ENCODE measurements around the gene CEP128.
"Not testable (repeated sequence)": the region's sequence is repeated elsewhere in the genome, so short reads cannot be mapped to it uniquely, and the experiment has no call there.

CEP128 gene

DNA sequence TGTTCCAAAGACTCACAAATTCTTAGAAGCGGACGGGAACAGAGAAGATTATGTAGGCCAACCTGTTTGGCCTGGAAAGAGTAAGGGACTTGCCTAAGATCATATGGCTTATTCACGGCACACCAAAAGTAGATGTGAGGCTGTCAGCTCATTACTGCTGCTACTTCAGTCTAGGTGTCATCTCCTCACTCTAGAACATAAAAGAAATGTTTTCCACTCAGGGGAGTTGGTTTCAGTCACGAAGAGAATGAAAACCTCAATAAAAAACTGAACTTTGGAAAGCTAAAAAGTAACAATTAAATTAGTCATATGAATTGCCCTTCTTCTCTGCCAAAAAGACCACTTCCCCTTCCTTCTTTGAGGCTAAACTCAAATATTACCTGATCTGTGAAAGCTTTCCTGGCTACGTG is 658 bp upstream of the CEP128 start:
- Mint-ChIP-seq H3K4me3 (peak overlapping the region; percentile 86), H3K27ac (peak overlapping the region; percentile 82), H3K36me3 (ENCODE audit: low read depth) (peaks cover 6% of the 10 kb centered on the region), H3K9me3 (no peaks in the 10 kb centered on the region), H3K4me1 (ENCODE audit: low read depth) (peaks cover 21% of the 10 kb centered on the region), H3K27me3 (no peaks in the 10 kb centered on the region)
- intact Hi-C loops (cut with micrococcal nuclease): no loop called here

- H3K4me1 Mint-ChIP-seq (ENCODE audit: low read depth): peaks cover 21% of the 10 kb centered on the region
- peaks cover 12% of the 10 kb centered on the region for H3K36me3 Mint-ChIP-seq (ENCODE audit: low read depth)
- H3K4me3 Mint-ChIP-seq: no peak overlapping the region
- intact Hi-C loops (cut with micrococcal nuclease): no loop called here
- H3K27ac Mint-ChIP-seq: no peak overlapping the region
- H3K9me3 Mint-ChIP-seq: no peaks in the 10 kb centered on the region
- no peaks in the 10 kb centered on the region for H3K27me3 Mint-ChIP-seq
Observed at GRCh38 chr14:80940146-80940545, 1.4 kb downstream of the CEP128 start.

DNA sequence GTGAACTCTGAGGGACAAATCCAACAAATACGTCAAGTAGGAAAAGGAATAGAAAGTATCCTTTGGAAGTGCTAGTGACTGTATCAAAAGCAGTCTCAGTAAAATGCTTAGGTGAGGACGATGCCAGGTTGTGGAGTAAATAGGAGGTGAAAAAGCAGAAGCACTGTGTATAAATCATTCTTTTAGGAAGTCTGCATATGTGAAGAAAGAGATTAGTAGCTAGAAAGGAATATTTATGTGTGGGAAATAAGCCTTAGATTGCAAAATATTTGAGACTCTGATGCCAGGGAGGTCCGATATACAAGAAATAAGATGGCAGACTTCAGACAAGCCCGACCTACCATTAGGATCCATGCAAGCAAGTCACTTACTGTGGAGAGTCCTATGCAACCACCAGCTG is 7.9 kb downstream of the CEP128 start:
- no peak overlapping the region for H3K4me3 Mint-ChIP-seq
- peaks cover 1% of the 10 kb centered on the region for H3K9me3 Mint-ChIP-seq
- H3K4me1 Mint-ChIP-seq (ENCODE audit: low read depth): peaks cover 41% of the 10 kb centered on the region
- H3K27ac Mint-ChIP-seq: no peak overlapping the region
- no peaks in the 10 kb centered on the region for H3K27me3 Mint-ChIP-seq
- peaks cover 13% of the 10 kb centered on the region for H3K36me3 Mint-ChIP-seq (ENCODE audit: low read depth)
- intact Hi-C loops (cut with micrococcal nuclease): no loop called here

GRCh38 chr14:80933282-80933681 is 8.3 kb downstream of the CEP128 start:
- Mint-ChIP-seq H3K27ac (no peak overlapping the region), H3K36me3 (ENCODE audit: low read depth) (peaks cover 17% of the 10 kb centered on the region), H3K4me3 (no peak overlapping the region), H3K4me1 (ENCODE audit: low read depth) (peaks cover 45% of the 10 kb centered on the region), H3K27me3 (no peaks in the 10 kb centered on the region), H3K9me3 (peaks cover 5% of the 10 kb centered on the region)
- intact Hi-C loops (cut with micrococcal nuclease): no loop called here

- Mint-ChIP-seq H3K27me3 (no peaks in the 10 kb centered on the region), H3K4me1 (ENCODE audit: low read depth) (peaks cover 57% of the 10 kb centered on the region), H3K27ac (no peak overlapping the region), H3K9me3 (peaks cover 8% of the 10 kb centered on the region), H3K36me3 (ENCODE audit: low read depth) (peaks cover 13% of the 10 kb centered on the region), H3K4me3 (no peak overlapping the region)
- intact Hi-C loops (cut with micrococcal nuclease): no loop called here
Observed at GRCh38 chr14:80930836-80931389, 10.6 kb downstream of the CEP128 start.

GRCh38 chr14:80930095-80930494 is 11.4 kb downstream of the CEP128 start:
- Mint-ChIP-seq H3K27me3 (no peaks in the 10 kb centered on the region), H3K27ac (no peak overlapping the region), H3K36me3 (ENCODE audit: low read depth) (peaks cover 12% of the 10 kb centered on the region), H3K4me3 (no peak overlapping the region), H3K4me1 (ENCODE audit: low read depth) (peaks cover 61% of the 10 kb centered on the region), H3K9me3 (peaks cover 8% of the 10 kb centered on the region)
- intact Hi-C loops (cut with micrococcal nuclease): no loop called here

- H3K36me3 Mint-ChIP-seq (ENCODE audit: low read depth): peaks cover 12% of the 10 kb centered on the region
- H3K9me3 Mint-ChIP-seq: peaks cover 8% of the 10 kb centered on the region
- intact Hi-C loops (cut with micrococcal nuclease): no loop called here
- H3K4me1 Mint-ChIP-seq (ENCODE audit: low read depth): peaks cover 46% of the 10 kb centered on the region
- no peaks in the 10 kb centered on the region for H3K27me3 Mint-ChIP-seq
- no peak overlapping the region for H3K27ac Mint-ChIP-seq
- no peak overlapping the region for H3K4me3 Mint-ChIP-seq
Observed at GRCh38 chr14:80927083-80927989, 14.2 kb downstream of the CEP128 start.

GRCh38 chr14:80926397-80927082 is 15.0 kb downstream of the CEP128 start:
- peaks cover 39% of the 10 kb centered on the region for H3K4me1 Mint-ChIP-seq (ENCODE audit: low read depth)
- H3K27ac Mint-ChIP-seq: no peak overlapping the region

GRCh38 chr14:80924365-80925103 is 17.0 kb downstream of the CEP128 start:
- intact Hi-C loops (cut with micrococcal nuclease): no loop called here
- Mint-ChIP-seq H3K36me3 (ENCODE audit: low read depth) (peaks cover 12% of the 10 kb centered on the region), H3K27ac (no peak overlapping the region), H3K4me1 (ENCODE audit: low read depth) (peaks cover 20% of the 10 kb centered on the region), H3K27me3 (no peaks in the 10 kb centered on the region), H3K9me3 (peaks cover 8% of the 10 kb centered on the region), H3K4me3 (no peak overlapping the region)

More at GRCh38 chr14:80926397-80927082, 15.0 kb downstream of the CEP128 start:
- H3K4me3 Mint-ChIP-seq: no peak overlapping the region
- H3K36me3 Mint-ChIP-seq (ENCODE audit: low read depth): peaks cover 12% of the 10 kb centered on the region
- intact Hi-C loops (cut with micrococcal nuclease): no loop called here
- H3K27me3 Mint-ChIP-seq: no peaks in the 10 kb centered on the region
- H3K9me3 Mint-ChIP-seq: peaks cover 8% of the 10 kb centered on the region

GRCh38 chr14:80923368-80923767 is 18.2 kb downstream of the CEP128 start:
- peaks cover 8% of the 10 kb centered on the region for H3K36me3 Mint-ChIP-seq (ENCODE audit: low read depth)
- no peak overlapping the region for H3K27ac Mint-ChIP-seq
- H3K4me3 Mint-ChIP-seq: no peak overlapping the region
- H3K9me3 Mint-ChIP-seq: peaks cover 4% of the 10 kb centered on the region
- no peaks in the 10 kb centered on the region for H3K27me3 Mint-ChIP-seq
- H3K4me1 Mint-ChIP-seq (ENCODE audit: low read depth): peaks cover 17% of the 10 kb centered on the region
- intact Hi-C loops (cut with micrococcal nuclease): no loop called here

- Mint-ChIP-seq H3K36me3 (ENCODE audit: low read depth) (peaks cover 22% of the 10 kb centered on the region), H3K4me3 (no peak overlapping the region), H3K9me3 (no peaks in the 10 kb centered on the region), H3K4me1 (ENCODE audit: low read depth) (no peaks in the 10 kb centered on the region), H3K27ac (no peak overlapping the region), H3K27me3 (no peaks in the 10 kb centered on the region)
- intact Hi-C loops (cut with micrococcal nuclease): no loop called here
Observed at GRCh38 chr14:80919622-80920021, 21.9 kb downstream of the CEP128 start.

DNA sequence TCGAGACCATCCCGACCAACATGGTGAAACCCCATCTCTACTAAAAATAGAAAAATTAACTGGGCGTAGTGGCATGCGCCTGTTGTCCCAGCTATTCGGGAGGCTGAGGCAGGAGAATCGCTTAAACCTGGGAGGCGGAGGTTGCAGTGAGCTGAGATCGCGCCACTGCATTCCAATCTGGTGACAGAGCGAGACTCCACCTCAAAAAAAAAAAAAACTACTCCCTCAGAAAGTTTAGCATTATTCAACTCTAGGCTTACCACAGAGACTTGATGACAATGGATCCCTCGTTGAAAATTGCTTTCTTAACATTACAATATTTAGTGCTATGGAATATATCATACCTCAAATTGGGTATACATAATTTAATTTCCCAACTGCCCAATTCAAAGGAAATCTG is 29.5 kb downstream of the CEP128 start:
- intact Hi-C loops (cut with micrococcal nuclease); H3K9me3 Mint-ChIP-seq; H3K4me3 Mint-ChIP-seq; H3K4me1 Mint-ChIP-seq (ENCODE audit: low read depth); H3K27me3 Mint-ChIP-seq; H3K27ac Mint-ChIP-seq: not testable (repeated sequence)
- peaks cover 21% of the 10 kb centered on the region for H3K36me3 Mint-ChIP-seq (ENCODE audit: low read depth)

GRCh38 chr14:80906946-80907345 is 34.6 kb downstream of the CEP128 start:
- Mint-ChIP-seq H3K4me1 (ENCODE audit: low read depth) (no peaks in the 10 kb centered on the region), H3K27me3 (no peaks in the 10 kb centered on the region), H3K9me3 (no peaks in the 10 kb centered on the region), H3K36me3 (ENCODE audit: low read depth) (peaks cover 19% of the 10 kb centered on the region), H3K27ac (no peak overlapping the region), H3K4me3 (no peak overlapping the region)
- intact Hi-C loops (cut with micrococcal nuclease): no loop called here

DNA sequence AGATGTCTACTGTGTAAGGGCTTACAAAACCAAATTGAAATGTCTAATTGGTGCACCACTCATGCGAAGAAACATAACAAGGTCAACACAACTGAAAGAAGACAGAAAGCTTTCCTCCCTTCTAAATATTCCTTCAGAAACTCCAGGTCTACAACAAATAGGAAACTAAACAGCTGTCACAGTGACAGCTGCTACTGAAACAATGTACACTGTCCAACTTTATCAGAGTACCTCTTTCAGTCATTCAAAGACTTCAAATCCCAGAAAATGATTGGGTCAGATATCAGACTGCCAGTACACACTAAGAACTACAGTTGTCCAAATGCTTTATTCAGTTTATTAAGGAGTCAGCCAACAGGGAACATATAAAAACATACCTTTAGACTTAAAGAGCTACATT is 35.2 kb downstream of the CEP128 start:
- H3K9me3 Mint-ChIP-seq: no peaks in the 10 kb centered on the region

More for the DNA sequence above, 35.2 kb downstream of the CEP128 start:
- H3K4me3 Mint-ChIP-seq: no peak overlapping the region
- no peaks in the 10 kb centered on the region for H3K4me1 Mint-ChIP-seq (ENCODE audit: low read depth)
- peaks cover 19% of the 10 kb centered on the region for H3K36me3 Mint-ChIP-seq (ENCODE audit: low read depth)
- no peaks in the 10 kb centered on the region for H3K27me3 Mint-ChIP-seq
- intact Hi-C loops (cut with micrococcal nuclease): no loop called here
- no peak overlapping the region for H3K27ac Mint-ChIP-seq

Measured in dendritic cell treated with granulocyte-macrophage colony-stimulating factor and Interleukin-4, amounts not matched to agents 40 ng/mL and 50 ng/mL, for 4 days (primary cell).